ENCODE measurements around the gene TRIM43B.

DNA sequence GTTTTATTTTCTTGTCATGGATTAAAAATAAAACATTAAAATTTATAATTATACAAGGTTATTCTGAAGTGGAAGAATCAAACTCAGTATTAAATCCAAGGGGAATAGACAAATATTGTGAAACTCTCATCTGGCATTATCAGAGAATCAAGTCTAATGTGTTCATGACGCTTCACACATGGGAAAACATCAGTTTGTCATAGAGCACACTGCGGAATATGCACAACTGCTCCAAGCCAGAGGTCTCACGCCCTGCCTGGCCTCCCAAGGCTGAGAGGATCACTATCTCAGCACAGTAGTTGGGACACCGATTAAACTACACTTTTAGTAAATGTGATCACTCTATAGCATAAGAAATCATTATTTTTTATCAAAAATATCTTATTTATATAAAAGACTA, 20.7 kb upstream of the TRIM43B start:
- TF ChIP-seq, protein P1, sequence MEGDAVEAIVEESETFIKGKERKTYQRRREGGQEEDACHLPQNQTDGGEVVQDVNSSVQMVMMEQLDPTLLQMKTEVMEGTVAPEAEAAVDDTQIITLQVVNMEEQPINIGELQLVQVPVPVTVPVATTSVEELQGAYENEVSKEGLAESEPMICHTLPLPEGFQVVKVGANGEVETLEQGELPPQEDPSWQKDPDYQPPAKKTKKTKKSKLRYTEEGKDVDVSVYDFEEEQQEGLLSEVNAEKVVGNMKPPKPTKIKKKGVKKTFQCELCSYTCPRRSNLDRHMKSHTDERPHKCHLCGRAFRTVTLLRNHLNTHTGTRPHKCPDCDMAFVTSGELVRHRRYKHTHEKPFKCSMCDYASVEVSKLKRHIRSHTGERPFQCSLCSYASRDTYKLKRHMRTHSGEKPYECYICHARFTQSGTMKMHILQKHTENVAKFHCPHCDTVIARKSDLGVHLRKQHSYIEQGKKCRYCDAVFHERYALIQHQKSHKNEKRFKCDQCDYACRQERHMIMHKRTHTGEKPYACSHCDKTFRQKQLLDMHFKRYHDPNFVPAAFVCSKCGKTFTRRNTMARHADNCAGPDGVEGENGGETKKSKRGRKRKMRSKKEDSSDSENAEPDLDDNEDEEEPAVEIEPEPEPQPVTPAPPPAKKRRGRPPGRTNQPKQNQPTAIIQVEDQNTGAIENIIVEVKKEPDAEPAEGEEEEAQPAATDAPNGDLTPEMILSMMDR (IDR thresholded peaks at IDR 0.05) = no peak
- no peak for TF ChIP-seq POLR2A (IDR thresholded peaks at IDR 0.05)
